Islet of Langerhans (tissue), 1 donor: Measurements from ENCODE around the gene CTSZ.
A peak's percentile ranks its signal among the peaks of the same experiment; 100 is the strongest.
"Not testable (repeated sequence)": the region's sequence is repeated elsewhere in the genome, so short reads cannot be mapped to it uniquely, and the experiment has no call there.

Experiments used
- FAIRE-seq: peaks from one replicate; lab custom pipeline; 2011; peaks lifted over from hg19 to GRCh38; lab: Jason Lieb, UNC

Gene CTSZ

DNA sequence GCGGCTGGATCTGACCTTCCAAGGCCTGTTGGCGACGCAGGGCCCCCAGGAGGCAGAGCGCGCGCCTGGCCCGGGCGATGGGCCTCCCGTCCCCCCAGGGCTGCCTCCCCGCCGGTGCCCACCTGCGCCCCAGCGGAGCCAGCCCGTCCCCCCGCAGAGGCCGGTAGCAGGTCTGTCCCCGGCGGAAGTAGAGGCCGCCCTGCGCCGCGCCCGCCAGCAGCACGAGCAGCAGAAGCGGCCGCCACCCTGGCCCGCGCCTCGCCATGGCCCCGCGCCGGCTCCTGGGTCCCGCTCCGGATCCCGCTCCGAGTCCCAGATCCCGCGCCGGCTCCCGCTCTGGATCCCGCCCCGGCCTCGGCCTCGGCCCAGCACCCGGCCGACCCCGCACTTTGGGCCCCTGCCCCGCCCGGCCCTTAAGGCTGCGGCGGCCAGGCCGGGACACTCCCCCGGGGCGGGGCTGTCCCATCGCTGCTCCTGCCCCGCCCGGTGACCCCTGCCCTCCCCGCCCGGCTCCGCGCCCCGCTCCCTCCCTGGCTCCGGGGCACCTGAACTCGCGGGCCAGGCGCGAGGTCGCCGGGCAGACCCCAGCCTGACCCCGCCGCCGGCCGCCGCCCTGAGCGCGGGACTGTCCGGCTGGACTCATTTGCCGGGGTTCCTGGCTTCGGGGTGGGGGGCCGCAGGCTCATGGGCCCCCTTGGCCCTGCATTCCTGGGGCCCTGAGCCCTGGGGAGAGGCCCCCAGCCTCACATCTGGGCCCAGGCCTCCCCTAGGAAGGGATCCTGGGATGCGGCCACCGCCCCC lies at the start of gene CTSZ:
Gene CTSZ, minus strand, starts transcription at position 391 of the 801 bp plus-strand sequence. Its CDS starts 126 bp downstream, at position 265.
- FAIRE-seq, result no peak

DNA sequence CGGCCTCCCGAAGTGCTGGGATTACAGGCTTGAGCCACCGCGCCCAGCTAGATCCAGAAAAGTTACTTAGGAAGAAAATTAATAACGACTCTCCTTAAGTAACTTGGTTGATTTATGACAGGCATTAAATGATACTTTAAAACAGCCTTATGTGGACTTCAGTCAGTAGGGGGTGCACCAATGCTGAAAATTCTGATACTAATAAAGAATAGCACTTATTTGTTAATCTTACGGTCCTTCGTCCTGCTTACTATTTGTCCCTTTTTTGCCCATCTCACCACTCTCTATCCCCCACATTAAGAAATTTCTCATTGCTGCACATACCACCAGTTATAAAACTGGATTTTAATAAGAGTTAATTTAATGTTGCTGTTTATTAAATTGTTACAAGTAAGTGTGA lies 48.2 kb upstream of the CTSZ start:
- no peak for FAIRE-seq

DNA sequence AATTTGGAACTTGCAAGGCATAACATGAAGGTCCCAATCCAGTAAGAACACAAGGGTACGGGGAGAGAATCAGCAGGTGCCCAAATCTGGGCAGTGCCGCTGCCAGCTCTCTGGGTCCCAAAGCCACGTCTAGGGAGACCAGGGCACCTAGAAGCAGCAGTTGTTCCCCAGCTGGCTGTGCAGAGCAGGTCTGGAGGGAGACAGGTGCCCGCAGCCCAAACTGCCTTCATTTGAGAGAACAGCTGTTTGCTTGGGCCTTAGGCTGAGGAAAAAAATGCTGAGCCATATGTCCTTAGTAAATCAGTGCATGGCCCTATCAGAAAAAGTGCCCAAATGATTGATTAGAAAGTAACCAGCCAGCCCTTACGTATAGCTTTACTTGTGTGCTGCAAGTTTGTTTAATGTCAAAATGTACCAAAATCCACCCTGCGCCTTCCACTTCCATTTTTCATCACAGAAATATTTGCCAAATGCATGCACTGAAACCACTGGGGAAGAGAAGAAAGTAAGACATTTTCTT lies 44.7 kb upstream of the CTSZ start:
- FAIRE-seq, result no peak

DNA sequence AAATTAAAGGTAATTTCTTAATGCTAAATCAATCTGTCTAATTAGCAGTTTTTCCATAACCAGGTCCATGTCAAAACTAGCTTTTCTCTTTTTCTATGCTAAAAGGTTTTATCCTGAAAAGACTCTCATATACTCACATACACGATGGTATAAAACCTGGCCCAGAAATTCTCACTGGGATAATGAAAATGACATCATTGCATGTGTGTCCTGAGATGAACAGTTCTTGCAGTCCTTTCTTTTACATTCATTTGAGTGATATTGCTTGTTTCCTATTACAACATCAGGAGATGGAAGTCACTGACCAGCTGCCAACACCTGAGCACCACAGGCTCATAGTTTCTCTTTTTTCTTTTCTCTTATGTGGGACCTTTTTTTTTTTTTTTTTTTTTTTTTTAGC lies 43.4 kb upstream of the CTSZ start:
- no peak for FAIRE-seq

DNA sequence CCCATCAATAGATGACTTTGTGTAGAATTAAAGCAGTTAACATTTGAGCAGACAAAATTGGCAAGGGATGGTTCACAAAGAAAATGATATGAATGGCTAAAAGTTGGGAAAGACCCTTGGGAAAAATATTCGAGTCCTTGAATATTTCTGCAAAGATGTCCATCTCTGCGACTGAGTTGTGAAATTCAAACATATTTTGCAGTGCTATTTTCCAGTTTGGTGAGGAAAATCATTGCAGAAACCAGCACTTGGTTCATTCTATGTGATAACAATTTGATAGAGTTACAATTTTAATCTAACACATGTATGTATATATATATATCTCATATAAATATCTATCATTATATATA lies 41.6 kb upstream of the CTSZ start:
- FAIRE-seq, result no peak

GRCh38 chr20:59047938-59048680 lies 41.1 kb upstream of the CTSZ start:
- no peak for FAIRE-seq

DNA sequence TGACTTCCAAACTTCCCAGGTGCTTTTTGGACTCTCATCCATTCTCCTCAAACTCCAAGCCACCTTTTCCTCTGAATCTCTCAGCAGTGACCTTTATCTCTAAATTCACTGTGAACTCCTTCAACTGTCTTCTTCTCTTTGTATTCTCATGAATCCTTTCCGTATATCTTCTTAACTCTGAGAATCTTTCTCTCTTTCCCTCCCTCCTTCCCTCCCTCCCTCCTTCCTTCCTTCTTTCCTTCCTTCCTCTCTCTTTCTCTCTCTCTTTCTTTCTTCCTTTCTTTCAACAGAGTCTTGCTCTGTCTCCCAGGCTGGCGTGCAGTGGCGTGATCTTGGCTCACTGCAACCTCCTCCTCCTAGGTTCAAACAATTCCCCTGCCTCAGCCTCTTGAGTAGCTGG lies 39.8 kb upstream of the CTSZ start:
- no peak for FAIRE-seq

DNA sequence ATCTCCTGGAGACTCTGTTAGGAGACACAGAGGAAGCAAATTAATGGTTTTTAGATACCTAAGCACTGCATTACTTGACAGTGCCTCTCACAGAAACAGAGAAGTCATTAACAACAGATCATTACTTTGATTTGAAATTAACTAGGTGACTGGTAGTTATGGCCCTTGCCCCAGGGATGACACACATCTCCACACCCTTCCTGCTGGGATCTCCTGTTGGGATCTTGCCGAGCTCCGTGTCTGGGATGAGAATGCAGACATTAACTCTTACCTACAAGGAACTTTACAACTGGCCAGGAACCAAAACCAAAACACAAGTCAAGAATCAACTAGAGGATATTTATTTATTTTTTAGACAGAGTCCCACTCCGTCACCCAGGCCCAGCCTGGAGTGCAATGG lies 37.7 kb upstream of the CTSZ start:
- FAIRE-seq, result no peak

DNA sequence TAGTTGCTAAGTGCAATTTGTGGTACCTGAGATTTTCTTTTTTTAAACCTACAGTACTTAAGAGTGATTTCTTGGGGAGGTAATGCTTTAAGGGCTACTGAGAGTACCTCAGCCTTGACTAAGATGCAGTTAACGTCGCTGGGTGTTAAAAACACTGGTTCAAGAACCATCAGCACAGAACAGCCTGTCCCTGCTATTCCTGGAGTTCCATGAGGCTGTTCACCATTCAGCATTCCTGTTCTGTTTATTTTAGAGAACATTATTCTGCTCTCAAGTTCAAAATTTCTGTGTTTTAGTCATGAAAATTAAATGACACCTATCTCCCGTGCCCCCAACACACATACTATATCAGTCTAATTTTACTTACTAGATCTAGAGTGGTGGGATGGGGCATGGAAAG lies 37.2 kb upstream of the CTSZ start:
- FAIRE-seq, result no peak

- FAIRE-seq, result no peak
These were observed 36.6 kb upstream of the CTSZ start for GRCh38 chr20:59043698-59044097.

GRCh38 chr20:59042796-59043631 lies 36.0 kb upstream of the CTSZ start:
- no peak for FAIRE-seq

DNA sequence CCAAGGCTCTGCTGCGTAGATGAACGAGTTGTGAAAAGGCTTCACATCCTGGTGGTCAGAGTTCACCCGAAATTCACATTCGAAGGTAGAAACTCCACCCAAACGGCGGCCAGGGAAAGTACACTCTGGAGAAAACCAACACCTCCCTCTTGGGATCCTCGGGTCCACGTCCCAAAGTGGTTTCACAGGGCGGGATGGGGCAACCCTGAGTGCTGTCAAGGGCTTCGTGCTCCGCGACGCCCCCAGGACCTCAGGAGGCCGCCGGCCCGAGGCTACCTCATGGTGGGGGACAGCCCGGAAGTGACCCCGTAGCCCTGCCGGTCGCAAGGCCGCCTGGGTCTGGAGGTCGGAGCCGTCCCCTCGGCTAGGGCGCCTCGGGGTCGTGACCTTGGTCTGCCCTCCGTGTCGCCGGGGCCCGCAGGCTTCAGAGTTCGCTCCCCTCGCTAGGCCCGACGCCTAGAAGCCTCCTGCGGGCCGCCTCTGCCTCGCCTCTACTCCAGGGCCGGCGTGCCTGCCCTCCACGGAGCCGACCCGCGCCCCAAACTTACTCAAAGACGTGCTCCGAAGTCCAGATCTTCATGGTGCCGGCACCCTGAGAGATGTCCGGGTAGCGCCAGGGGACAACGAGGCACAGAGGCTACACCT lies 35.2 kb upstream of the CTSZ start, which contains the start of gene PRELID3B:
Gene PRELID3B, minus strand, starts transcription at position 636 of the 645 bp plus-strand sequence. Its CDS starts 56 bp downstream, at position 580.
- FAIRE-seq, result no peak

DNA sequence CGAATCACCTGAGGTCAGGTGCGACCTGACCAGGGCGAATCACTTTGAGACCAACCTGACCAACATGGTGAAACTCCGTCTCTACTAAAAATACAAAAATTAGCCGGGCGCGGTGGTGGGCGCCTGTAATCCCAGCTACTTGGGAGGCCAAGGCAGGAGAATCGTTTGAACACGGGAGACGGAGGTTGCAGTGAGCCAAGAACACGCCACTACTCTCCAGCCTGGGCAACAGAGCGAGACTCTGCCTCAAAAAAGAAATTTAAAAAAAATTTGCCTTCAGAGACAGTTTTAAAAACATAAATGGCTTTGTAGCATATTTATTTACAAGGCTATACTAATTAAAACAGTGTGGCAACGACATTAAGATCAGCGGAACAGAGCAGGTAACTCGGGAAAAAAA lies 34.4 kb upstream of the CTSZ start:
- FAIRE-seq, result not testable (repeated sequence)

DNA sequence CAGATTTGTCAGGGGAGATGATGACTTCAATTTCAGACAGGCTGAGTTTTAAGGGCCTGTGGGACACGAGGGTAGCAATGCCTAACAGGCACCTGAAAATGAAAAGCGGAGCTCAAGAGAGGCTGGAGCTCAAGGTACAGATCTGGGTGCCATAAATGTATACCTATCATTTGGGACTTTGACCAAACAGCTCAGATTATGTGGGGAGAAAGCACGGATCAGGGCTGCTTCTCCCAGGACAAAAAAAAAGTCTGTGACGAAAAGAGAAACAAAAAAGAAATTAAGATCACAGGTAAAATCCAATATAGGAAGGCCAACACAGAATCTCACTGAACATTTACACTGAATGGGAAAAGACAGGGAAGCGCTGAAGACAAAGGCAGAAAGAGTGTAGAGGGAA lies 33.6 kb upstream of the CTSZ start:
- no peak for FAIRE-seq

DNA sequence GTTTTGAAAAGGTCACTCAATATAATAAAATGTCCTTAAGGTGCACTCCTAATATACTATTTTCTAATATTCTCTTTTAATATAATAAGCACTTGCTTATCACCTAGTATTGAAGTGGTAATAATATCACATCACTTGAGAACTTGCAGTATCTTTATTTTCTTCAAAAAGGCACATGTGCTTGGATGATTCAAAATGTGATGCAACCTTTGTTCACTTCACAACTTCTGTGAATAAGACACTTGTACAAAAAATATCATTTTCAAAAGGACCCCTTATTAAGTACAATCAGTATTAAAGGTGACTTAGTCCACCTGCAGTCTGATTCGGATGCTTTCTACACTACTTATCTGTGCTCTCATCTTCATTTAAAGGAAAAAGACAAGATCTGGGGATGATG lies 32.2 kb upstream of the CTSZ start:
- no peak for FAIRE-seq

DNA sequence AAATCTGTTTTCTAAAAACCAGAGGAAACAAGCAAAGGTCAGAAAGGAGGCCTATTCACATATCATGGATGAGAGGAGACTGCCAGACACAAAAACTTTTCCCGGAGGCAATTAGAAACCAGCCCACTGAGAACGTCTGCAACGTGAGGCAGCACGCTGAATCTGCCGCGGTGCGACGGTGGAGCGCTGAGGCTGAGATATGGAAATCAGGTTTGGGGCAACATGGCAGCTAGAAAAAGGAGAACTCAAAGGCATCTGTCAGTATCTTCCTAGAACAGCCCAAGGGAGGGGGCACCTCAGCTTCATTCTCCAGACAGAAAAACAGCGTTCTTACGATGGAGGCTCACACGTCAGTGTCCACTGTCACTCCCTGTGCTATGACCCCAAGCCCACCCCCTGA lies 30.3 kb upstream of the CTSZ start:
- FAIRE-seq, result no peak

DNA sequence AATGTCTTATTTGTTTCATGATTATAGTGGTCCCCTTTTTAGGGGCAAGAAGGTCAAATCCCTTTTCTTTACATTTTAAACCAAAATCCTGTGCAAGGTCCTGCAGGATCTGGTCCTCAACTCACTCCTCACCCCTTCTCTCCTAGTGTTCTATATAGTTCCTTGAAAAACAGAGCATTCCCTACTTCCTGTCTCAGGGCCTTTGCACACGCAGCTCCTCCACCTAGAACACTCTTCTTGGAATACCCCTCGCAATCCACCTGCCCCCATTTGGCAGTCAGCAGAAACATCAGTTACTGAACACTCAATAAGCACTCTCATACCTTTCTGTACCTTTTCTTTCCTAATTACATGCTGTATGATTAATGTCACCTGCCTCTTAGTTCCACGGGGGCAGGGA lies 28.3 kb upstream of the CTSZ start:
- FAIRE-seq, result no peak

- FAIRE-seq, result no peak
These were observed 26.6 kb upstream of the CTSZ start for GRCh38 chr20:59033616-59034165.

GRCh38 chr20:59033093-59033492 lies 26.0 kb upstream of the CTSZ start:
- peak; percentile 33 for FAIRE-seq

GRCh38 chr20:59032713-59033059 lies 25.6 kb upstream of the CTSZ start:
- no peak for FAIRE-seq

- no peak for FAIRE-seq
These were observed 25.1 kb upstream of the CTSZ start, which contains the start of gene ATP5F1E for GRCh38 chr20:59032023-59032712. TSS of gene ATP5F1E (minus strand) at chr20:59032335. CDS start at chr20:59032251, 84 bp downstream.
